Activated CD4-positive, alpha-beta memory T cell treated with anti-CD3 and anti-CD28 coated beads, Interleukin-2, amount 10 ng/mL, durations not matched to agents 7 days and 5 days (primary cell): ENCODE measurements around the gene RHOD. TPM values are rescaled to one million over a fixed set of nuclear protein-coding genes. Genes with fewer than 3 reads are reported as not detected.
A peak's percentile ranks its signal among the peaks of the same experiment; 100 is the strongest.

Experiments used
- CTCF ChIA-PET: fragments of 350-600 bp; sonication (Branson Sonifier 250); formaldehyde crosslinking; loops from one replicate; lab custom pipeline; 2021; ENCODE audit warnings: antibody characterized with exemption, inconsistent platforms; lab: Charles Lee
- POLR2A ChIA-PET: fragments of 350-600 bp; sonication (Branson Sonifier 250); formaldehyde crosslinking; loops from one replicate; lab custom pipeline; 2021; ENCODE audit warnings: antibody characterized with exemption; lab: Charles Lee
- DNase-seq: peaks from one replicate; pipeline ENCODE4 v3.0.0-alpha.2; 2020
- H3K27ac Mint-ChIP-seq: one replicate; pipeline ENCODE4 v1.8.0; 2021; ENCODE audit warnings: mild to moderate bottlenecking, mixed read lengths
- H3K27me3 Mint-ChIP-seq: one replicate; pipeline ENCODE4 v1.8.0; 2021; ENCODE audit warnings: mixed read lengths
- H3K36me3 Mint-ChIP-seq: one replicate; pipeline ENCODE4 v1.8.0; 2021; ENCODE audit warnings: low read depth, mixed read lengths
- H3K4me1 Mint-ChIP-seq: one replicate; pipeline ENCODE4 v1.8.0; 2021; ENCODE audit warnings: mixed read lengths
- H3K4me3 Mint-ChIP-seq: one replicate; pipeline ENCODE4 v1.8.0; 2021; ENCODE audit warnings: mild to moderate bottlenecking, mixed read lengths
- H3K9me3 Mint-ChIP-seq: one replicate; pipeline ENCODE4 v1.8.0; 2021; ENCODE audit warnings: mixed read lengths
- total RNA-seq, 2 experiments: library from RNA; stranded (reverse); gene quantifications; one replicate each; pipeline ENCODE4 v1.2.3, GENCODE V29; 2021

Gene RHOD, protein sequence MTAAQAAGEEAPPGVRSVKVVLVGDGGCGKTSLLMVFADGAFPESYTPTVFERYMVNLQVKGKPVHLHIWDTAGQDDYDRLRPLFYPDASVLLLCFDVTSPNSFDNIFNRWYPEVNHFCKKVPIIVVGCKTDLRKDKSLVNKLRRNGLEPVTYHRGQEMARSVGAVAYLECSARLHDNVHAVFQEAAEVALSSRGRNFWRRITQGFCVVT
- under 1 TPM; 0.20 to 0.33 TPM for total RNA-seq

DNA sequence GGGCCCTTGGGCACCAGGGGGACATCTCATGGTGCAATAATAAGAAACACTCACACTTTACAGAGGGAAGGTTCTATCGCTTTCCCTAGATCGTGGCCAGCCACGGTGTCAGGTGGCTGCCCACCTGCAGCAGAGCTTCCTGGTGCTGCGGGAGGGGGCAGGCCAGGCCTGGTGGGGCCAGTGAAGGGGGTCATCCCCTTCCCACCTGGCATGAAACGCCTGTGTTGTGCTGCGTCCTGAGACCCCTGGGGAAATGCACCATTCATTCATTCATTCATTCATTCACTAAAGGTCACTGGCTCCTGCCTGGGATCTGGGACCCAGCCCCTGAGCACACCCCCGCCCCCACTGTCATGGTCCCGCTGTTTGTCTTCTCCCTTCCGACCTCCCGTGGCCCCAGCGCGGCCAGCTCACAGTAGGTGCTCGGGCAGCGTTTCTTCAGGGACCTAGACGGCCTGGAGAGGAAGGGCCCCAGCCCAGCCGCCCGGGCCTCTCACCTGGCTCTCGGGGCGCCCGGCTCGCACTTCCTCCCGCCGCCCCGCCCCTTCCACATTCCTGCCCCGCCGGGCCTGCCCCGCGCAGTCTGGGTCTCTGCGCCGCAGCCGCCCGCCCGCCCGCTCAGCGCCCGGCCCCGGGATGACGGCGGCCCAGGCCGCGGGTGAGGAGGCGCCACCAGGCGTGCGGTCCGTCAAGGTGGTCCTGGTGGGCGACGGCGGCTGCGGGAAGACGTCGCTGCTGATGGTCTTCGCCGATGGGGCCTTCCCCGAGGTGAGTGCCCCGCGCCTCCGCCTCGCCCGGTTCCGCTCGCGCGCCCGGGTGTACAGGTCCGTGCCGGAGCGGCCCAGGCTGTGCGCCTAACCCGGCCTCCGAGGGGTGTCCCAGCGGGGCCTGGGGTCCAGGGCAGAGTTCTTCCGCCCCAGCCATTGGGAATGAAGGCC lies at the start of gene RHOD:
Gene RHOD, plus strand, starts transcription at position 581 of the 938 bp plus-strand sequence. Its CDS starts 56 bp downstream, at position 637.
- no peak within 1 kb of the TSS for H3K27ac Mint-ChIP-seq
- no peaks in the 10 kb centered on the region for H3K36me3 Mint-ChIP-seq
- DNase-seq = peak; percentile 33
- peaks cover 4% of the 10 kb centered on the region for H3K27me3 Mint-ChIP-seq
- POLR2A ChIA-PET = no interaction called here
- H3K4me1 Mint-ChIP-seq = peaks cover 12% of the 10 kb centered on the region
- CTCF ChIA-PET = no interaction called here
- H3K9me3 Mint-ChIP-seq = no peaks in the 10 kb centered on the region
- peak within 1 kb of the TSS; percentile 32 for H3K4me3 Mint-ChIP-seq

DNA sequence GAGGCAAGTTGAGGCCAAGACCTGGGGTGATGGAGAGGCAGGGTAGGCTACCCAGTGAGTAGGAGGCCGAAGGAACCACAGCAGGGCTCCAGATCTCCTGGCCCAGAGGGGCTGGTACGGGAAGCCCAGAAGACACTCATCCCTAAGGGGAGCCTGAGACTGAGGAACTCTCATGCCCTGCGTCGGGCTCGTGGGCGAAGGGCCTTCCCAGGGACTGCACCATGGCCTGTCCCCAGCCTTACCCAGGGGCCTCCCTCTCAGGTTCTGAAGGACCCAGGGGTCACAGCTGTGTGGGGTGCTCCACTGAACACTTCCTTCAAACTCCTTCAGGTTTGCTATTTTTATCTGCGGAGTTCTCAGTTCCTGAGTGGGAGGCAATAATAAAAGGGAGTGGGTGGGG lies 49.5 kb upstream of the RHOD start:
- H3K4me1 Mint-ChIP-seq = no peaks in the 10 kb centered on the region
- H3K36me3 Mint-ChIP-seq = no peaks in the 10 kb centered on the region
- no peaks in the 10 kb centered on the region for H3K9me3 Mint-ChIP-seq
- H3K4me3 Mint-ChIP-seq = no peak overlapping the region
- no peak overlapping the region for H3K27ac Mint-ChIP-seq
- H3K27me3 Mint-ChIP-seq = peaks cover 4% of the 10 kb centered on the region
- CTCF ChIA-PET = no interaction called here
- POLR2A ChIA-PET = no interaction called here
- DNase-seq = no peak

DNA sequence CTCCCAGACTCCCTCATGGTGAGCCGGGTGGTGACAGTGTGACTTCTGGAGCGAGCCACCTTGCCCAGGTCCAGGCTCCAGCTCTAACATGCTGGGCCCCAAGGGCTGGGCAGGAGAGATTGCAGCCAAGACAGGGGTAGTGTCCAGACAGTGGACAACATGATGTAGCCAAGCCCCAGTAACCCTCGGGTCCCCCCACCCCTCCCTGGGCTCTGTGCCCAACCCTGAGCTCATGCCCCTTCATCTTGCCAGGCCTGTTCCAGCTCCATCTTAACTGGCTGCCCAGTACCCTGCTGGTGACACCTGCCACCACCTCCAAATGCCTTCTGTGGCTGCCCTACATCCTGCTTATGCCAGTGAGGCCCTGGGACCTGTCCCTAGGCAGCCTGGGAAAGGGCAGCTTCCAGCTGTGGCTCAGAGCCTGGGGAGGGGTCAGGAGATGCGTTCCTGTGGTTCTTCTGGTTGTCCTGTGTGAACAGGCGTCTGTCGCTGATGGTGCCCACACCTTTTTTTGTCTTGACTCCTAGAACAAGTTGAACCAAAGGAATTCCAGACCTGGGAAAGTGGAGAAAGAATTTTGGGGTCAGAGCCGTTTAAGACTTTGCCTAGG lies 46.2 kb upstream of the RHOD start:
- Mint-ChIP-seq H3K27ac (no peak overlapping the region), H3K36me3 (no peaks in the 10 kb centered on the region), H3K9me3 (no peaks in the 10 kb centered on the region), H3K4me1 (no peaks in the 10 kb centered on the region), H3K4me3 (no peak overlapping the region), H3K27me3 (peaks cover 8% of the 10 kb centered on the region)
- ChIA-PET POLR2A (no interaction called here), CTCF (no interaction called here)
- DNase-seq = no peak

DNA sequence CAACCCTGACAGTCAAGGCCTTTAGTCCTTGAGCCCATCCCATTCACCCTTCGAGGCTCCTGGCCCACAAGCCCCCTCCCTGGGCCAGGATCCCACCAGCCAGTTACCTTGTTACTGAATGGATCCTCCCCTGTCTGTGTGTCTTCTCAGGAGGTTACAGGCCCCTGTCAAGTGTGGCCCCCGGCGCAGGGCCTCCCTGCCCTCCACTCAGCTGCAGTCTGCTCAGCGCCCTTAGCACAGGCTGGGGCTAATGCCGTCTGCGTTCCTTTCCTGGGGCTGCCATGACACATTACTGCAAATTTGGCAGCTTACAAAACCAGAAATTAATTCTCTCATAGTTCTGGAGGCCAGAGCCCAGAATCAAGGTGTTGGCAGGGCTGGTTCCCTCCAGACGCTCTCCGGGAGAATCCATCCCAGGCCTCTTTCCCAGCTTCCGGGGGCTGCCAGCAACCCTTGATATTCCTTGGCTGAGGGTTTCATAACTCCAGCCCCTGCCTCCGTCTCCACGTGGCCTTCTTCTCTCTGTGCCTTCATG lies 43.1 kb upstream of the RHOD start:
- Mint-ChIP-seq H3K27ac (no peak overlapping the region), H3K9me3 (no peaks in the 10 kb centered on the region), H3K36me3 (no peaks in the 10 kb centered on the region), H3K4me3 (no peak overlapping the region), H3K4me1 (no peaks in the 10 kb centered on the region), H3K27me3 (peaks cover 10% of the 10 kb centered on the region)
- POLR2A ChIA-PET = no interaction called here
- CTCF ChIA-PET = no interaction called here
- DNase-seq = no peak

DNA sequence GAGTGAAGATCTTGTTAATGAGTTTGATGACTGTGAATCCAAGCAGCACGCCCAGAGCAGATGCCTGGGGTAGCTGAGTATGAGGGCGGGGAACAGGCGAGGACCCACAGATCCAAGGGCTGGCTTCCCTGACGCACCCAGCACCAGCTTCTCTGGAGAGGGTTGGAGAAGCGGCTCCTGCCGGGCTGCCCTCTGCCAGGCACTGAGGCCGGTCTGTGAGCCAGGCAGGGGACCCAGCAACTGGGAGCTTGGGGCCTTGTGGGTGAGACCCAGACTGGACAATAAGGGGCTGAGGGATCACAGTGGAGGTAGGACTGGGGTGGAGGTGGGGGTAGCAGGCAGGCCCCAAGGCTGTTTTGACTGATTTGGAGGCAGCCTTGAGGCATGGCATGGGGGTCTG lies 42.3 kb upstream of the RHOD start:
- Mint-ChIP-seq H3K27ac (no peak overlapping the region), H3K4me1 (no peaks in the 10 kb centered on the region), H3K4me3 (no peak overlapping the region), H3K9me3 (no peaks in the 10 kb centered on the region), H3K36me3 (no peaks in the 10 kb centered on the region), H3K27me3 (peaks cover 10% of the 10 kb centered on the region)
- DNase-seq = no peak
- ChIA-PET POLR2A (no interaction called here), CTCF (no interaction called here)

DNA sequence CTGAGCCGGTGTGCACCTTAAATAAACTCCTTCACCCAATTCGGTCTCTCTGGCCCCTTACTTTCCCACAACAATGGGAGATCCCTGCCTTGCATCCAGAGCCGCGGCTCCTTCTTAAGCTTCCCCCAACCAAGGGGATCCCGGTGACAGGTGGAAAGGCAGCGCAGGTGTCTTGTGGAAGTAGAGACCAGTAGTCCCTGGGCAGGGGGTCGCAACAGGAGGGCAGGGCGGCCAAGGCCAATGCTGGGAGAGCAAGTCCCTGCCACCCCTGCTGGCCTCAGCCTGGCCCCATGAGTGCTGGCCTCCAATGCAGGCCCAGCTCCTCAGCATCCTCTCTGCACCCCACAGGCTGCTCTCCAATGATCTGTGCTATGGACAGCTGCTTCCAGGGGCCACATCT lies 41.6 kb upstream of the RHOD start:
- ChIA-PET CTCF (no interaction called here), POLR2A (no interaction called here)
- Mint-ChIP-seq H3K4me3 (no peak overlapping the region), H3K36me3 (no peaks in the 10 kb centered on the region), H3K4me1 (no peaks in the 10 kb centered on the region), H3K27ac (no peak overlapping the region), H3K9me3 (no peaks in the 10 kb centered on the region), H3K27me3 (peaks cover 9% of the 10 kb centered on the region)
- DNase-seq = no peak

DNA sequence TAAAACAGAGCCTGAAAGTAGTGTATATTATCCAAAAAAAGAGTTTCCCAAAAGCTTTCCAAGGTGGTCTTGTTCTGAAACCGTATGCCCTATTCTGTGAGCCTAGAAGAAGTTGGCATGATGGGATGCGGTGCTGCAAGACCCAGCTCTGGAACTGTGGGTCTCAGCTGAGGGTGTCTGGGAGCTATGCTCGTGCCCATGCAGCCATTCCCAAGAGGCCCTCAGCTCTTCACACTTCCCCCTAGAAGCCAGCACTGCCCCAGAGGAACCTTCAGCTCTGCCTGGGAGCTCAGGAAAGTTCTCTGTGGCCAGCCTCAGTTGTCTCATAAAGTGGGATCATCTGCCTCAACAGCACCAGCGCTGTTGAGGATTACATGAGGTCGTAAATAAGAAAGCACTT lies 40.1 kb upstream of the RHOD start:
- H3K9me3 Mint-ChIP-seq = no peaks in the 10 kb centered on the region
- H3K27ac Mint-ChIP-seq = no peak overlapping the region
- ChIA-PET POLR2A (no interaction called here), CTCF (no interaction called here)
- no peak for DNase-seq
- peaks cover 1% of the 10 kb centered on the region for H3K4me1 Mint-ChIP-seq
- H3K36me3 Mint-ChIP-seq = no peaks in the 10 kb centered on the region
- peaks cover 22% of the 10 kb centered on the region for H3K27me3 Mint-ChIP-seq
- H3K4me3 Mint-ChIP-seq = no peak overlapping the region

DNA sequence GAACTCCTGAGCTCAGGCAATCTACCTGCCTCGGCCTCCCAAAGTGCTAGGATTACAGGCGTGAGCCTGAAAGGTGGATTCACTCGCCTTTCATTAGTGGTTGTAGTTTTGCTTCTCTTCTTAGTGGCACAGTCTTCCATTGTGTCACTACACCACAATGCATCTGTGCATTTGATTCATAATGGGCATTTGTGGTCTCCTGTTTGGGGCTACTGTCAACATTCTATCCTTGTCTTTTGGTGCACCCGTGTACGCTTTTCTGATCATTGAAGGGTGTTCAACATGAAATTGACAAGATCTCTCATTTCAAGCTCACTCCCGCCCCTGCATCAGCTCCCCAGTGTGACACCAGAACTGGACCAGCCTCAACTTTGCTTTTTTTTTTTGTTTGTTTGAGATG lies 35.7 kb upstream of the RHOD start:
- Mint-ChIP-seq H3K27ac (no peak overlapping the region), H3K4me1 (peaks cover 25% of the 10 kb centered on the region), H3K27me3 (peaks cover 50% of the 10 kb centered on the region), H3K9me3 (no peaks in the 10 kb centered on the region), H3K4me3 (no peak overlapping the region), H3K36me3 (no peaks in the 10 kb centered on the region)
- no peak for DNase-seq
- POLR2A ChIA-PET = no interaction called here
- CTCF ChIA-PET = interaction anchor here (1.2 kb wide), 1 partner anchor 53 kb away, joined by 3 read pairs; no protein-coding TSS in a partner anchor

DNA sequence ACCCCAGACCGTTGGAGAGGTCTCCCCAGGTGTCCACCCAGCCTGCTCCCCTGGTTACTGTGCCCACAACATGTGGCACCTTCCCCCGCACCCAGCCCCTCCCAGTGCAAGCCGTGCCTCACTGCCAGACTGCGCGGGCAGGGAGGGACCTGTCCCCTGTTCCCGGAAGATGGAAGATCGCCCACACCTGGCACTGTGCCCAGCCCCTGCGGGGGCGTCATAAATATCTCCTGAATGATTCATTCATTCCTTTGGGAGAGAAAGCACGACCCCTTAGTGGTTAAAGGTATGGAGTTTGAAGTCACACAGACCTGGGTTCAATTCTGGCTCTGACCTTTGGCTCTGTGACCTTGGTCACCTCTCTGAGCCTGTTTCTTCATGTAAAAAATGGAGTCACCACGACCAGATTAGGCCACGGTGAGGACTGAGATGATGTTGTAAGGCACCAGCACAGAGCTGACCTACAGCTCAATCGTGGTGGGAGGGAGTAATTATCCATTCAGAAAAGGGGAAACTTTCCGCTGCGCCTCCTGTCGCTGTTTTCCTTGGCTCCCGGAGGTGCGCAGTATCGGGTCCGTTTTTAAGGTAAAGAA lies 34.2 kb upstream of the RHOD start:
- Mint-ChIP-seq H3K9me3 (no peaks in the 10 kb centered on the region), H3K4me3 (no peak overlapping the region), H3K27me3 (peaks cover 60% of the 10 kb centered on the region), H3K36me3 (no peaks in the 10 kb centered on the region), H3K27ac (no peak overlapping the region), H3K4me1 (peaks cover 25% of the 10 kb centered on the region)
- CTCF ChIA-PET = interaction anchor here (0.6 to 1.2 kb wide), 6 partner anchors 15 to 1153 kb away, joined by 3 to 6 read pairs (median 3); no protein-coding TSS in a partner anchor
- POLR2A ChIA-PET = no interaction called here
- no peak for DNase-seq

DNA sequence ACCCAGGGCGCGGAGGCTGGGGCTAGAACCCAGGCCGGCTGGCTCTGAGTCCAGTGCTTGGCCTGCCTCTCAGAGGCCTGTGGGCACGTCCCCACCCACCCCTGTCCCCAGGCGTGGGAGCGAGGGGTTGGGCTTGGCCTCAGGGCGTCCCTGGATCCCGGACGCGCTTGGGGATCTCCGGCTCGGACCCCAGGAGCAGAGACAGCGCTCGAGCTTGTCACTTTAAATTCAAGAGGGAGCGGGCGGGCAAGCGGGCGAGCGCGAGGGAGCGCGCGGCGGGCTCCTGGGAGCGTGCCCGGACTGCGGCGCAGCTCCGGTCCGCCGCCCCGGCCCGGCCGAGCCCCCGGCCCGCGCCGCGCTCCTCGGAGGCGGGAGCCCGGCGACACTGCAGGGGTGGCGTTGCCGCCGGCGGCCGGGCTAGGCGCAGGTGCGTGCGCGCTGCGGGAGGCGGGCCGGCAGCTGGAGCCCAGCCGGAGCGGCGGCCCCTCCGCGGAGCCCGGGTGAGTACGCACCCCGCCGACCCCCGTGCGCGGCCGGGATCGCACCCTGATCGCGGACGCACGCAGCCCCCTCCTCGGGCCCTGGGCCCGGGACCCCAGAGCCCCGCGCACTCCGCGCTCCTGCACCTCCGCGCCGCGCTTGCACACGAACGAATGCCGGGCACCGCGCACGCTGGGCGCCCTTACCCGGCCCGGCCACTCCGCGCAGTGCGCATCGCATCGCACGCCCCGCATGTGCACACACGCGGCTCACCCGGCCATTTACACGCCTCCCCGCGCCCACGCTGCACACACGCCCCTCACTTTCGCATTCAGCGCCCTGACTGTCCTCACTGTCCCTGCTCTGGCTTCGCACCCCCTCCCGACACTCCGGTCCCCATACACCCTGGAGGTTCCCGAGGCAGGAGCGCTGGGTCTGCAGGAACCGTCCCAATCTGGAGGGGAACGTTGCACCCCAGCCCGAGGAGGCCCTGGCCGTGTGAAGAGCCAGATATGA lies 33.4 kb upstream of the RHOD start, which contains the start of gene SYT12:
Gene SYT12, plus strand, starts transcription at position 174 of the 996 bp plus-strand sequence. CDS start 7,011 bp downstream, outside the sequence.
- ChIA-PET CTCF (interaction anchor here (0.6 kb wide), 1 partner anchor 35 kb away, joined by 3 read pairs; no protein-coding TSS in a partner anchor), POLR2A (interaction anchor here (0.6 kb wide), 1 partner anchor 28 kb away, joined by 3 read pairs; no protein-coding TSS in a partner anchor)
- Mint-ChIP-seq H3K36me3 (no peaks in the 10 kb centered on the region), H3K4me1 (peaks cover 25% of the 10 kb centered on the region), H3K9me3 (no peaks in the 10 kb centered on the region), H3K27me3 (peaks cover 60% of the 10 kb centered on the region), H3K27ac (no peak within 1 kb of the TSS), H3K4me3 (no peak within 1 kb of the TSS)
- no peak for DNase-seq

DNA sequence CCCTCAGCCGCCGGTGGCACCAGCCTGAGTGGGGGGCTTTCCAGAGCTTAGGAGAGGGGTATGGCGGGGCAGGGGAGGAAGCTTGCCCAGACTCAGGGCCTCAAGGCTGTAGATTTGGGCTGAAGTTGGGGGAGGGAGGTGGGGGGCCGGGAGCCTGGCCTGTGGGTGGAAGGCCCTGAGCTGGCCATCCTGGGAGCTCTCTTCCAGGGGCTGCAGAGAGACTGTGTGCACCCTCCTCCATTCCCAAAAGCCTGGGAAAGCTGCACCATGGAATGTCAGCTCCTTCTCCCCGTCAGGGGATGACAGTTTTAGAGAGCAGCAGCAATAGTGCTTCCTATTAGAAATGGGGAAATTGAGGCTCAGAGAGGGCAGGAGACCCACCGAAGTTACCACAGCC lies 32.7 kb upstream of the RHOD start:
- no peak overlapping the region for H3K4me3 Mint-ChIP-seq
- H3K27me3 Mint-ChIP-seq = peaks cover 63% of the 10 kb centered on the region
- CTCF ChIA-PET = interaction anchor here (0.6 kb wide), 1 partner anchor 35 kb away, joined by 3 read pairs; no protein-coding TSS in a partner anchor
- POLR2A ChIA-PET = interaction anchor here (0.6 kb wide), 2 partner anchors 29 to 201 kb away, joined by 3 read pairs; no protein-coding TSS in a partner anchor
- DNase-seq = no peak
- H3K4me1 Mint-ChIP-seq = peaks cover 25% of the 10 kb centered on the region
- H3K36me3 Mint-ChIP-seq = no peaks in the 10 kb centered on the region
- no peak overlapping the region for H3K27ac Mint-ChIP-seq
- H3K9me3 Mint-ChIP-seq = no peaks in the 10 kb centered on the region
